GM19240 (cell line): Measurements from ENCODE around the gene NDRG4.
A peak's percentile ranks its signal among the peaks of the same experiment; 100 is the strongest.
"Not testable (repeated sequence)": the region's sequence is repeated elsewhere in the genome, so short reads cannot be mapped to it uniquely, and the experiment has no call there.

Experiments
- DNase-seq: peaks from one replicate; pipeline ENCODE4 v3.0.0; 2011; ENCODE audit warnings: low spot score; ENCODE audit not compliant: insufficient read length

NDRG4 gene

GRCh38 chr16:58464916-58465731 lies 34.8 kb upstream of the NDRG4 start:
- DNase-seq: no peak

- no peak for DNase-seq
Measured at GRCh38 chr16:58465817-58466216, 34.1 kb upstream of the NDRG4 start.

GRCh38 chr16:58466396-58466795 lies 33.5 kb upstream of the NDRG4 start:
- DNase-seq: no peak

- no peak for DNase-seq
Measured at GRCh38 chr16:58467905-58468304, 32.0 kb upstream of the NDRG4 start.

- no peak for DNase-seq
Measured at GRCh38 chr16:58471209-58471975, 28.6 kb upstream of the NDRG4 start.

- DNase-seq: no peak
Measured at GRCh38 chr16:58472266-58472665, 27.7 kb upstream of the NDRG4 start.

- DNase-seq: no peak
Measured at GRCh38 chr16:58472827-58473226, 27.1 kb upstream of the NDRG4 start.

- DNase-seq: no peak
Measured at GRCh38 chr16:58474296-58474695, 25.6 kb upstream of the NDRG4 start.

- no peak for DNase-seq
Measured at GRCh38 chr16:58475091-58475619, 24.8 kb upstream of the NDRG4 start.

- DNase-seq: no peak
Measured at GRCh38 chr16:58476791-58477190, 23.2 kb upstream of the NDRG4 start.

- DNase-seq: no peak
Measured at GRCh38 chr16:58478427-58478826, 21.5 kb upstream of the NDRG4 start.

- DNase-seq: no peak
Measured at GRCh38 chr16:58481226-58481869, 18.6 kb upstream of the NDRG4 start.

- no peak for DNase-seq
Measured at GRCh38 chr16:58481931-58482330, 18.0 kb upstream of the NDRG4 start.

- DNase-seq: no peak
Measured at GRCh38 chr16:58485184-58485887, 14.6 kb upstream of the NDRG4 start.

GRCh38 chr16:58487566-58488351 lies 12.2 kb upstream of the NDRG4 start:
- peak; percentile 80 for DNase-seq

- no peak for DNase-seq
Measured at GRCh38 chr16:58488531-58488930, 11.4 kb upstream of the NDRG4 start.

GRCh38 chr16:58490065-58490464 lies 9.9 kb upstream of the NDRG4 start:
- DNase-seq: no peak

- not testable (repeated sequence) for DNase-seq
Measured at GRCh38 chr16:58490539-58490938, 9.4 kb upstream of the NDRG4 start.

- DNase-seq: no peak
Measured at GRCh38 chr16:58492066-58492465, 7.9 kb upstream of the NDRG4 start.

- no peak for DNase-seq
Measured at GRCh38 chr16:58492735-58493134, 7.2 kb upstream of the NDRG4 start.
